HEK293T (cell line): ENCODE results near the gene MYO1B.

Experiments used
- CTCF ChIA-PET: fragments of 350-600 bp; formaldehyde crosslinking; extraction: SDS; loops from one replicate; lab custom pipeline; 2021; ENCODE audit warnings: antibody characterized with exemption, inconsistent platforms; lab: Yijun Ruan, JAX
- POLR2A ChIA-PET: fragments of 350-600 bp; formaldehyde crosslinking; extraction: SDS; loops from one replicate; lab custom pipeline; 2020; ENCODE audit warnings: antibody characterized with exemption, inconsistent platforms; lab: Yijun Ruan, JAX
- DNase-seq: peaks from one replicate; pipeline ENCODE4 v3.0.0; 2012; ENCODE audit warnings: mixed read lengths; ENCODE audit errors: extremely low spot score
- ARNT ChIP-seq: fragments of 450-650 bp; IDR thresholded peaks from 2 replicates; pipeline ENCODE4 v1.6.1; 2017; ENCODE audit warnings: mild to moderate bottlenecking
- BHLHE40 ChIP-seq: fragments of 450-650 bp; IDR thresholded peaks from 2 replicates; pipeline ENCODE4 v1.6.1; 2016; ENCODE audit warnings: mild to moderate bottlenecking, moderate library complexity, borderline replicate concordance
- CTBP1 ChIP-seq: fragments of 450-650 bp; IDR thresholded peaks from 2 replicates; pipeline ENCODE4 v1.6.1; 2016; ENCODE audit warnings: borderline replicate concordance
- ELF4 ChIP-seq: fragments of 450-650 bp; IDR thresholded peaks from 2 replicates; pipeline ENCODE4 v1.6.1; 2017; ENCODE audit warnings: antibody characterized with exemption
- FOXA1 ChIP-seq: fragments of 450-650 bp; IDR thresholded peaks from 2 replicates; pipeline ENCODE4 v1.6.1; 2016; ENCODE audit warnings: mild to moderate bottlenecking
- FOXK2 ChIP-seq: fragments of 450-650 bp; IDR thresholded peaks from 2 replicates; pipeline ENCODE4 v1.6.1; 2016; ENCODE audit warnings: mild to moderate bottlenecking
- FOXM1 ChIP-seq: fragments of 450-650 bp; IDR thresholded peaks from 2 replicates; pipeline ENCODE4 v1.6.1; 2017; ENCODE audit warnings: mild to moderate bottlenecking, borderline replicate concordance
- HDGF ChIP-seq: fragments of 450-650 bp; IDR thresholded peaks from 2 replicates; pipeline ENCODE4 v1.6.1; 2017; ENCODE audit warnings: antibody characterized with exemption, borderline replicate concordance
- L3MBTL2 ChIP-seq: fragments of 450-650 bp; conservative IDR thresholded peaks from 2 replicates; pipeline ENCODE4 v1.6.1; 2016; ENCODE audit warnings: mild to moderate bottlenecking
- LEF1 ChIP-seq: fragments of 450-650 bp; IDR thresholded peaks from 2 replicates; pipeline ENCODE4 v1.6.1; 2017; ENCODE audit warnings: mild to moderate bottlenecking, borderline replicate concordance
- NFRKB ChIP-seq: fragments of 450-650 bp; IDR thresholded peaks from 2 replicates; pipeline ENCODE4 v1.6.1; 2016; ENCODE audit warnings: mild to moderate bottlenecking, moderate library complexity
- SP1 ChIP-seq: fragments of 450-650 bp; IDR thresholded peaks from 2 replicates; pipeline ENCODE4 v1.6.1; 2017
- SUZ12 ChIP-seq: fragments of 450-650 bp; IDR thresholded peaks from 2 replicates; pipeline ENCODE4 v1.6.1; 2016; ENCODE audit warnings: mild to moderate bottlenecking
- TARDBP ChIP-seq: fragments of 450-650 bp; IDR thresholded peaks from 2 replicates; pipeline ENCODE4 v1.6.1; 2016
- ZNF384 ChIP-seq: fragments of 450-650 bp; IDR thresholded peaks from 2 replicates; pipeline ENCODE4 v1.6.1; 2016
- TF ChIP-seq, protein P1 (sequence below): fragments of 450-650 bp; IDR thresholded peaks from 2 replicates; pipeline ENCODE4 v1.6.1; 2016

The MYO1B gene

GRCh38 chr2:191360918-191361317, 115.7 kb downstream of the MYO1B start:
- POLR2A ChIA-PET: no interaction called here
- TF ChIP-seq CTBP1 (no peak), L3MBTL2 (no peak), TARDBP (no peak), FOXM1 (no peak), LEF1 (no peak), SP1 (no peak), ARNT (no peak), BHLHE40 (no peak), FOXK2 (no peak), HDGF (no peak), ZNF384 (no peak), SUZ12 (no peak), FOXA1 (no peak), ELF4 (no peak), NFRKB (no peak)
- TF ChIP-seq, protein P1, sequence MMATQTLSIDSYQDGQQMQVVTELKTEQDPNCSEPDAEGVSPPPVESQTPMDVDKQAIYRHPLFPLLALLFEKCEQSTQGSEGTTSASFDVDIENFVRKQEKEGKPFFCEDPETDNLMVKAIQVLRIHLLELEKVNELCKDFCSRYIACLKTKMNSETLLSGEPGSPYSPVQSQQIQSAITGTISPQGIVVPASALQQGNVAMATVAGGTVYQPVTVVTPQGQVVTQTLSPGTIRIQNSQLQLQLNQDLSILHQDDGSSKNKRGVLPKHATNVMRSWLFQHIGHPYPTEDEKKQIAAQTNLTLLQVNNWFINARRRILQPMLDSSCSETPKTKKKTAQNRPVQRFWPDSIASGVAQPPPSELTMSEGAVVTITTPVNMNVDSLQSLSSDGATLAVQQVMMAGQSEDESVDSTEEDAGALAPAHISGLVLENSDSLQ: no peak
- no peak for DNase-seq
- CTCF ChIA-PET: no interaction called here

GRCh38 chr2:191362841-191363240, 117.6 kb downstream of the MYO1B start:
- ChIA-PET CTCF (interaction anchor here (0.7 kb wide), 1 partner anchor 145 kb away, joined by 3 read pairs; no protein-coding TSS in a partner anchor), POLR2A (no interaction called here)
- DNase-seq: no peak
- TF ChIP-seq ARNT (no peak), SP1 (no peak), ELF4 (no peak), FOXK2 (no peak), BHLHE40 (no peak), SUZ12 (no peak), TARDBP (no peak)

GRCh38 chr2:191363267-191363666, 118.1 kb downstream of the MYO1B start:
- no peak for DNase-seq
- ChIA-PET CTCF (interaction anchor here (0.7 kb wide), 1 partner anchor 145 kb away, joined by 3 read pairs; no protein-coding TSS in a partner anchor), POLR2A (no interaction called here)
- no peak for TF ChIP-seq TARDBP
- no peak for TF ChIP-seq ELF4
- TF ChIP-seq ZNF384: no peak
- TF ChIP-seq CTBP1: no peak
- TF ChIP-seq BHLHE40: no peak
- TF ChIP-seq FOXA1: no peak
- no peak for TF ChIP-seq FOXK2
- no peak for TF ChIP-seq ARNT
- no peak for TF ChIP-seq SP1
- TF ChIP-seq SUZ12: no peak
- no peak for TF ChIP-seq NFRKB
- TF ChIP-seq LEF1: no peak

DNA sequence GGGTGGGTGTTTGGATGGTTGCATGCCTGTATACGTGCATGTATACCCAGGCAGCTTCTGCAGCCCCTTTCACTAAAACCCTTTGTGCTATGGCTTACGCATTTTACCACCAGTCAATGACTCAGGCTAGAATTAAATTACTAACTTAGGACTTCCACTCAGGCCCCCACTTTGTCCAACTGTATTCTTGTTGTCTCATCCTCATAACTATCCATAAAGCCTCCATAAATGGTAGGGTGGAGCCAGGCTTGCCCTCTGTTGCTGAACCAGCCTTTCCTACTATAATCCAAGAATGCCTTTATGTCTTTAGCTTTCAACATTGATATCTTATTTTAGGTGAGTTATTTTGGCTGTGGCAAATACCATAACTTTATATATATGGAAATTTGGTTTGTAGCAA, 119.9 kb downstream of the MYO1B start:
- CTCF ChIA-PET: no interaction called here
- POLR2A ChIA-PET: no interaction called here
- DNase-seq: no peak
- TF ChIP-seq, protein P1: no peak
- TF ChIP-seq FOXA1 (no peak), TARDBP (no peak), ZNF384 (no peak), ELF4 (no peak)

GRCh38 chr2:191366199-191366598, 121.0 kb downstream of the MYO1B start:
- CTCF ChIA-PET: interaction anchor here (0.6 kb wide), 4 partner anchors 14 to 386 kb away, joined by 3 read pairs; no protein-coding TSS in a partner anchor
- TF ChIP-seq FOXA1: no peak
- TF ChIP-seq TARDBP: no peak
- TF ChIP-seq NFRKB: no peak
- TF ChIP-seq ELF4: no peak
- no peak for TF ChIP-seq L3MBTL2
- TF ChIP-seq CTBP1: no peak
- TF ChIP-seq ARNT: no peak
- TF ChIP-seq FOXK2: no peak
- no peak for TF ChIP-seq SUZ12
- DNase-seq: no peak
- POLR2A ChIA-PET: no interaction called here

DNA sequence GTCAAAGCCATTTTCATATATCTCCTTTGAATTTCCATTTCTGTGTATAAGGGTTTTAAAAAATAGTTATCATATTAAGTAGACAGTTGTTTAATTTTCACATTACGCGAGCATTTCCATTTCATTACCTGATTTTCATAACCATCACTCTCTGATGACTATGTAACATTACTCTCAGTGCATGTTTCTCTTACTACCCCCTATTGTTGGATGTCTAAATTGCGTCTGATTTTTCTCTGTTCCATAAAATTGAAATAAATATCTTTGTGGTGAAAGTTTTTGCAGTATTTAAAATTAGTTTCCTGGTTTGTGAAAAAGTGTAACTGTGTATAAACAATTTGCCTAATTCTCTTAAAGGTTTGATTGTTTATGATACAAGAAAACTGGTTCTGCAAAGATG, 123.8 kb downstream of the MYO1B start:
- no peak for TF ChIP-seq L3MBTL2
- no peak for TF ChIP-seq ZNF384
- TF ChIP-seq FOXA1: no peak
- TF ChIP-seq ARNT: no peak
- no peak for TF ChIP-seq NFRKB
- no peak for TF ChIP-seq LEF1
- DNase-seq: no peak
- ChIA-PET POLR2A (no interaction called here), CTCF (no interaction called here)

DNA sequence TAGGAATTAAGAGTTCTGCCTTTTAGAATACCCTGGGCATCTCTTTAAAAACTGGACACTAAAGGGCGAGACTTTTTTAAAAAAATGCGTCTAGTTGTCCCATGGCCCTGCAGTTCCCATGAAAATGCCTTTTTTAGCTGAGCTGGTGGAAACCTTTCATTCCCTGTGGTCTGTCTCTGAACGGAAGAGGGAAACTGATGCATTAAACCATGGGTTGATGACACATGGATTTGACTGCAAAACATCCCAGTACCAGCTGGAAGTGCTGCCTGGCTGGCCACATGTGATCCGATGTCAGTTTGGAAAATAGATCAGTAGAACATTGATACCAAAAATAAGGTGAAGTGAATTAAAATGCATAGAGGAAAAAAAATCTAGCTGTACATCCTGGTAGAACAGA, 129.2 kb downstream of the MYO1B start:
- ChIA-PET POLR2A (no interaction called here), CTCF (no interaction called here)
- TF ChIP-seq FOXK2 (no peak), ZNF384 (no peak), NFRKB (no peak), BHLHE40 (no peak), SUZ12 (no peak), ELF4 (no peak), FOXM1 (no peak), SP1 (no peak), LEF1 (no peak), FOXA1 (no peak)
- TF ChIP-seq, protein P1: no peak
- no peak for DNase-seq
